Astrocyte (in vitro differentiated cells and primary cell): Measurements from ENCODE around the gene SPINK6.

Experiments
- CTCF ChIP-seq: IDR thresholded peaks from 2 replicates; pipeline ENCODE4 v1.5.1; 2011; ENCODE audit warnings: low read depth, mild to moderate bottlenecking, inconsistent platforms, low read length, moderate library complexity; ENCODE audit not compliant: insufficient read depth
- EZH2 ChIP-seq: IDR thresholded peaks from 2 replicates; pipeline ENCODE4 v1.6.1; 2012; ENCODE audit warnings: mild to moderate bottlenecking, low read length, inconsistent platforms; ENCODE audit not compliant: insufficient read depth

GRCh38 chr5:148255456-148255855 lies 52.6 kb downstream of the SPINK6 start:
- TF ChIP-seq CTCF (no peak), EZH2 (no peak)
